GM03348 (cell line): ENCODE data around the gene PEX10.

Source experiments
- DNase-seq: peaks from one replicate; pipeline ENCODE4 v3.0.0; 2012; ENCODE audit warnings: low spot score

PEX10 gene

DNA sequence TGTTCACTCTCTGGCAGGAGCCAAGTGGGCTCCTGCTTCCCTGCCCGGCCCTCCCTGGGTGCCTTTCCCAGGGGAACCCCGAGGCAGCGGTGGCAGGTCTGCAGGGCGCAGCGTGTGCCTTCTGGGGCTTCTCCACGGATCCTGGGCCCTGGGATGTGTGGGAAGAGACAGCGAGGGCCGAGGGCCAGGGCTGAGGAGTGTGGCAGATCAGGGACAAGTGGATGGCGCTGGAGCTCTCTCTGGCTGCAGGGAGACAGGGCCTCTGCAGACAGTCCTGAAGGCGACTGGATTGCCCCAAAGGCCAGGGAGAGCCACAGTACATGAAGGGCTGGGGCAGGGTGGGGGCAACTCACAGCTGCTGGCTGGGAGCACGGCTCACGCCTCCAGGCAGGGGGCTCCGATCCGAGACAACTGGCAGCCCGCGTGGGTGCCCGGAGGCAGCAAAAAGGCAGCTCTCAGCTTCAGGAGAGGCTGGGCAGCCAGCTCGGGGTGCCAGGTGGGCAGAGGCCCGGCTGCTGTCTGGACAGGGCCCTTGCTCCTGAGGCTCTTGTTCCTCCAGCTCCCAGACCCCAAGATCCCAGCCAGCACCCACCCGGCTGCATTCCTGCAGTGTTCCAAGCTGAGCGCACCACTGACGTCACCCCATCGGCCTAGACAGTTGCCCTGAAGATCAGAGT lies 37.0 kb downstream of the PEX10 start:
- DNase-seq, result no peak

DNA sequence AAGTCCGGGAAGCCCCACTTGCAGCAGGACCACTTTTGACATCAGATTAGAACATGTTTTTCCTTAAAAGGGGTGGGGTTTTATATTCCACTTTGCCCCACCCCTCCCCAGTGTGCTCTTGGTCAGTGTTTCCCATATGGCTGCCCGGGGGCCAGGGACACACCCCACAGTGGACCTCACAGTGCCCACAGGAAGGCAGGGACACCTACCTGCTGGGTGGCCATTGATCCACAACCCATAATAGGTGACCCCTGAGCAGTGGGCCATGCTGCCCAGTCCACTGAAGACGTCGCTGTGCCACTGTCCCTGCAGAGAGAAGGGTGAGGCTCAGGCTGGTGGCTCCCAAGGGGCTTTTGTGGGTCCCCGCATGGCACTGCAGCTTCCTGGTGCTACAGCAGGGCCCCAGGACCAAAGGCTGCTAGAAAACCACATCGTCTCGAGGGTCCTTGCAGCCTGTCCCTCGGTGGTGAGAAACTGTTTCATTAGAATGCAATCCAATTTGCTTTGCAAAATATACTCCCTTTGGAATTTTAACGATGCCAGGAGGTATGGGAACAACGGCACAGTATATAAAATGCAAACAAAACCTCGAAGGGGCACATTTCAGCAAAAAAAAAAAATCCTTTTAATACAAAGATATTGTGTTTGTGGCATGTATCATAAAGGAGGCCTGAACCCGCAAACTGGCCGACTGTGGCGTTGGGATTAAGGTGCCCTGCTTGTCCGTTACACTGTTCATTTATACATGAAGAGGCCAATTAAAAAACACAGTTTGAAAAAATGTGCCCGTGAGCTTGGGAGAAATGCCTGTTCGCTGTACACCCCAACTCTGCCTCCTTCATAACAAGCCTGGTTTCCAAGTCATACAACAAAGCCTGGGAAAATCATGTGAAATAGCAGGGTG lies 37.9 kb downstream of the PEX10 start:
- DNase-seq, result no peak

DNA sequence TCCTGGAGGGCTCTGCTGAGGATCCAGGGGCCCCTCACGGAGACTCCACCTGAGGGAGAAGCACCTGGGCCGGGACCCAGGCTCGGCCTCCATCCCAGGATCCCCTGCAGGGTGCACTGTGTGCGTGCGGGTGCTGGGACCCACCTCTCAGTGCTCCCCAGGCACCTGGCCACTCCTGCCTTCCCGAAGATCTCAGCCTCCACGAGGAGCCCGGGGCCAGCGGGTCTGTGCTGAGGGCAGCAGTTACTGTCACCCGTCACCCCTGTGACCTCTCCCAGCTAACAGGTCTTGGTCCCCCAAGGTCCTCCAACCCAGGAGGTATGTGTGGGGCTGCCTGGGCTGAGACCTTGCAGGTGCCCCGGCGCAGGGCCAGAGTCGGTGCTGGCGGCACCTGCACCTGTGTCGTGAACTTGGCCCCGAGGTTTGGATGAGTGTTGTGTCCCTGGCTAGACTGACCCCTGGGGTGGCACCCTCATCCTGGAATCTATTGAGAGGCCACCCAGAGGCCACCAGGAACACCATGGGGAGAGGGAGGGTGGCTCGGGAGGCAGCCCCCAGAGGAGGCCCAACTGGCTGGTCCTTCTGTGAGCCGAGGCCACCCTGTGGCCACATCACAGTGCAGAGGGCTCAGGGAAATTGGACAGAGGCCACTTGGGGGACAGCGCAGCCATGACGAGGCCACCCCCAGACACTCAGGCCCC lies 38.7 kb downstream of the PEX10 start:
- DNase-seq, result no peak

DNA sequence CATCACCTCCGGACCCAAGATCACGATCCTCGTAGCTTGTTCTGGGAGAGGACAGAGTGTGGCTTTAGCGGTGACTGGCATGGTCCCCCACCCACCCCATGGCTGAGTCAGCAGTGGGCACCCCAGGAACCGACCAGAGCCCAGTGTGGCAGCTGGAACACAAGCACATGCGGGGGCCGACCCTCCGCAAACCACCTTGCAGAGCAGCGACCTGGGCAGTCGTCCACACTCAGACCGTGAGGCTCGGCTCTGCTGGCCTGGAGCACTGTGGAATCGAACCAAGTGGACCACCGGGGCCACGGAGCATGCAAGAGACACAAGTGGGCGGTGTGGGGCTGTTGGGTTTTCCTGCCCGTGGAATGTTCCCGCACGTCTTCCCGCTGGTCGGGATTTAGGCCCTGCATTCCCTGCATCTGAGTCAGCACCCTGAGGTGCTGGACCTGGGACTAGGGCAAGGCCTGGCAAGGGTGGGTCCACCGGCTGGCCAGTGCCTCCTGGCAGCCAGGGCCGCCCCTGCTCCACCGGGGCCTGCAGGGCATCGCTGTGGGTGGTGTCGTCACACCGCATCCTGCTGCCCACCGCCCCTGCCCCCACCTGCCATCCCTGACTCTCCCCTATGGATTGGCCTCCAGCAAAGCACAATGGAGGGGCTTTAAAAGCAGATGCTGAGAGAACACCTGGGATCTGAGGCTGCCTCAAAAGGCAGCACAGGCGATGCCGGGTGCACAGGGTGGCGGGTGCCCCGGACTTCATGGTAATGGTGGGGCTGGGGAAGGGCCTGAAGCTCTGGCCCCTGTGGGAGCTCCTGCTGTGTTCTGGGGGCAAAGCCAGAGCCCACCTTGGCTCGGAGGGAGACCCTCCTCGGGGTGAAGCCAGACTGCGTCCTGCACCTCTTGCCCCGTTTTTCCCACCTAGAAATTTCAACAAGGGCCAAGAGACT lies 39.5 kb downstream of the PEX10 start:
- no peak for DNase-seq

DNA sequence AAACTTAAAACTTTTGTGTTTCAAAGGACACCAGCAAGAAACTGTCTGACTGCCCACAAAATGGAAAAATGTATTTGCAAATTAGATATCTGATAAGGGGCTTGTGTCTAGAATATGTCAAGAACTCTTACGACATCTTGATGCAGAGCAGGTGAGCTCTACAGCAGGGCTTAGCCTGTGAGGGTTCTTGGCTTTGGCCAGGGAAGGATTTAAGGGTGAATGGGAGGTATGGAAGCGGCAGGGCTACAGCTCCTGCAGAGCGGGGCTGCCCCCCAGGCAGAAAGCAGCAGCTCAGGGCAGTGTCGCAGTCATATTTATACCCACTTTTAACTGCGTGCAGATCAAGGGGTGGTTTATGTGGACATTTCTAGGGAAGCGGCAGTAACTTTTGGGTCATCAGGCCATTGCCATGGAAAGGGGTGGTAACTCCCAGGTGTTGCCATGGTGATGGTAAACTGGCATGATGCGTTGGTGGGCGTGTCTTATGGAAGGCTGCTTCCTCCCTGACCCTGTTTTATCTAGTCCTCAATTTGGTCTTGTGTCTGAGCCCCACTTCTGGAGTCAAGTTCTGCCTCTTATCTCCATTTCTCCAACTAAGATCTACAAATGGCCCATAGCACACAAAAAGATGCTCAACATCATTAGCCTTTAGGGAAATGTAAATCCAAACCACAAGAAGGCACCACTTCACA lies 44.2 kb downstream of the PEX10 start:
- no peak for DNase-seq

DNA sequence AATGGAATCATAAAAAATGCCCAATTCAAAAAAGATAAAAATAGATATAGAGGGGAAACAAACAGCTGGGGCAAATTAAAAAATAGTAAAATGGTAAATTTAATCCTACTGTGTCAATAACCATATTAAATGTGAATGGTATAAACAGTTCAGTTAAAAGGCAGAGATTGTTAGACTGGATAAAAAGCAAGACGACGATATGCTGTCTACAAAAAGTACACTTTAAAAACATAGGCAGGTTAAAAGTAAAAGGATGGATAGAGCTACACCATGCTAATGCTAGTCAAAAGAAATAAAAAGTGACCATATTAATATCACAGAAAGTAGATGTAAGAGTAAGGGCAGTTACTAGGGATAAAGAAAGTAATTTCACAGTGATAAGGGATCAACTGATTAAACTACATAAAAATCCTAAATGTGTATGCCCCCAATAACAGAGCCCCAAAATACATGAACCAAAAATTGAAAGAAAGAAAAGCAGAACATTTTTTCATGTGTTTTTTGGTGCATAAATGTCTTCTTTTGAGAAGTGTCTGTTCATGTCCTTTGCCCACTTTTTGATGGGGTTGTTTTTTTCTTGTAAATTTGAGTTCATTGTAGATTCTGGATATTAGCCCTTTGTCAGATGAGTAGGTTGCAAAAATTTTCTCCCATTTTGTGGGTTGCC lies 48.4 kb downstream of the PEX10 start:
- DNase-seq, result no peak

DNA sequence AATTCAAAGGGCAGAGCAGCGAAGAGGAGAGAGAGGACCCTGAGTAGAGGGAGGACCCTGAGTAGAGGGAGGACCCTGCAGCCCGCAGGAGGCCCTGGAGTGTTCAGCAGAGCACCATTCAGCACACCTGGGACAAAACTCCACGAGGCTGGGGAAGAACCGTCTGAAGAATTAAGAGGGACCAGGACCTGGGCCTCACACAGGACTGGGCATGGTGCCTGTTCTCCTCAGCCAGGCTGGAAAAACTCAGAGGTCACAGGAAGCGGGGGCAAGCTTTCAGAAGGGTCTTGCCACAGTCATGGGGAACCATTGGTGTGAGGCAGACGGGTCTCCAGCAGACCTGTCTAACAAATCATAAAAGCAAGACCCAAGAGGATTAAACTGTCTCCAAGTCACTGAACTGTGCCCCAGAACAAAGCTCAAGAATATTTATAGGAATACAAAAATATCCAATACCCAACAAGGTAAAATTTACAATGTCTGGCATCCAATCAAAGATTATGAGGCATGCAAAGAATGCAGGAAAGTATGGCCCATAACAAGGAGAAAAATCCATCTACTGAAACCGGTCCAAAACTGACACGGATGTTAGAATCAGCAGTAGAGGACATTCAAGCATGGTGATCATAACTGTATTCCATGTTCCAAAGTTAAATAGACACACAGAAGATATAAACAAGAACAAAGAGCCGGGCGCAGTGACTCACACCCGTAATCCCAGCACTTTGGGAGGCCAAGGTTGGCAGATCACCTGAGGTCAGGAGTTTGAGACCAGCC lies 51.6 kb downstream of the PEX10 start:
- no peak for DNase-seq

DNA sequence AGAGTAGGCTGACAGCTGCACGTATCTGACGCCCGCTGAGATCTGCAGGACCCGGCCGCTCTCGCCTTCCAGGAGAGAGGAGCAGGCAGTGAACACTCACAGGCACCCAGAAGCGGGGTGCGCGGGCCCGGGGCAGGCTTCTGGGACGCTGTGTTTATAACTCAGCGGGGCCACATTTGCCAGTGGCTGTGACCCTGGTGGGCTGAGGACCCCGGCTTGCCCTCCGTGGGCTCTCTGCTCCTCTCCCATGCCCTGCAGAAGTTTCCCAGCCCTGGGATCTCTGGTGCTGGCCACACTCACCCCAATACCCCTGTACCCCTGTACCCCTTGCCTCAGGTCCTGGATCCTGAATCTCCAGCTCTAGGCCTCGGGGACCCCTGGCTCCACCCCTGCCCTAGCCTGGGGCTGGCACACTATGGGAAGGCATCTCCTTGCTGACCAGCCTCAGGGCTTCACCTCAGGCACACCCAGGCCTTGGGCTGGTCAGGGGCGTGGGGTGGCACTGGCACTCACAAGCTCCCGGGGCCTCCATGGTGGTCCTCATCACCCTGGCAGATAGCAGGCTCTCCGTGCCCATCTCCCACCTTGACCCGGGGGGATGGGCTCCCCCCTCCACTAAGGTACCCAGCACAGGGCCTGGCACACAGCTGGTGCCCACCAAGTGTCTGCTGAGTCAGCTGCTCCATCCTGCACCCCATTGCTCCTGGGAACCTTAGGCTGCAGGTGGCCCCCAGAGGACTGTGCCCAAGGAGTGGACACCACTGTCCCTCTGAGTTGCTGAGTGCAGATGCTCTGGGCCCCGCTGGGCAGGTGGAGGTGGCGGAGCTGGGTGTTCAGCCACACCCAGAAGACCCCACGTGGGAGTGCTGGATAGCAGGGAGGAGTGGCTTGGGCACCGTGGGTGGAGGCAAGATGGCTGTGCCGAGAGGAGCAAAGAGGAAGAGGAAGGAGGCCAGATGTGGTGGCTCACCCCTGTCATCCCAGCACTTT lies 53.4 kb downstream of the PEX10 start:
- no peak for DNase-seq

DNA sequence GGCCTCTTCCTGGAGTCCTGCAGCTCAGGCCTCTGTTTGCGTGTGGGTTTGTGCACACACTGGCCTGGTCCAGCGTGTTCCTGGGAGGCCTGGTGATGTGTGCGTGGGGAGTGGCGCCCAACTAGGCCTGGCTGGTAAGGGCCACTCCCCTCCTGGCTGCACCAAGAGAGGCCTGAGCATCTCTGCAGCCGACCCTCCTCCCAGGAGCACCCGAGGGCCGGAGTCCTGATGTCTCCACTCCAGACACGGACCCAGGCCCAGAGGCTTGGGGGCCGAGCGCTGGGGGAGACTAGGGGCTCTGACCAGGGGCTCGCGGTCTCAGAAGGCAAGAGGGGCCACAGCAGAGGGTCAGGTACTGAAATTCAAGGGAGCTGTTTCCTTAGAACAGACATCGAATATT lies 54.3 kb downstream of the PEX10 start:
- DNase-seq, result no peak

DNA sequence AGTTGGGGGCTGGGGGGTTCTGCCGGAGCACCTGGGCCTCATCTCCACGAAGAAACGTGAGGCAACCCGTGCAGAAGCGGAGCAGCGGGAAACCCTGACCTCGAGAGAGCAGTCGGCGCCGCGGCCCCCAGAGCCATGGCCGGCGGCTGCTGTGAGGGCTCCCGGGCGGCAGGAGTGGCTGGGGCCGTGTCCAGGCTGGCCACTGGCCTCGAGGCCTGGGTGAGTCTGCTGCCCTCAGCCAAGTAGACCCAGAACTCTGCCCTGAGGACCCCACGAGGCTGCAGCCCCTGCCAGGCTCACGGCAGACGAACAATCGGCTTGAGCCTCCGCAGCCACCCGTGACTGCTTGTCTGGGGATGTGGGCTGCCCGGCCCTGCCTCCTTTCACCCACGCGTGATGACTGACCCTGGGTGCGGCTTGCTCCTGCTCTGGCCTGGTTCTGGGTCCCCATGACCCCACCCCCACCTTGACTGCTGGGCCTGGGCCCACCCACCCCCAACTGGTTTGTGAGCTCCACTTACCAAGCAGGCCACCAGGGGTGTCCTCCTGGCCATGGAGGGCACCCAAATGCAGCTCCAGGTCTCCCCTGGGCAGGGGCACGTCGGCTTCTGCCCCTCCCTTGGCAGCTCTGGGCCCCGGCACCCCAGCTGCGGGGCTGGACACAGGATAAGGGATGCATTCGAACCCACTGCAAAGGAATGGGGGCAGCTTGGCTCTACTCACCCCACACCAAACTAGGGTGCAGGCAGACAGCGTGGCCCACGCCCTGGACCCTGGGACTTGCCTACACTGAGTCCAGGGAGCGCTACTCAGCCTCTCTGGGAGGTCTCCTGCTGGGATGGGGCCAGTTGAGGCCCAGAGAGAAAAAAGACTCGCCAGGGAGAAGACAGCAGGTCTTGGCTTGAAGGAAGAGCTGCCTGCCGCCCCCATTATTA lies 55.2 kb downstream of the PEX10 start:
- DNase-seq, result no peak

DNA sequence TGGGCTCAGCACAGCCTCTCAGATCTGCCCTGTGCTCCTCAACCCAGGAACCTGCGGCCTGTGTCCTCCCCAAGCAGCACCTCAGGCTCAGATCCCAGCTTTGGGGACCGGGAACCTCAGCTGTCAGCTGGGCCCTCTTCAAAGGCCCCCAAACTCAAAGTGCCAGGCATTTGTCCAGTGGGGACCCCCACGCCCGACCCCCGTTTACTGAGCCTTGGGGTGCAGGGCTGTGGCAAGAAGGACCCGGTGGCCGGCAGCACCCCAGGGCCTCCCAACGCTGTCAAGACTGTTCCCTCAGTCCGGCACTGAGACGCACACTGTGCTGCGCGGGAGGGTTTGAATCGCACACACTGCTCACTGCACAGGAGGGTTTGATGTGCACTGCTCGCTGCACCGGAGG lies 56.0 kb downstream of the PEX10 start:
- no peak for DNase-seq

DNA sequence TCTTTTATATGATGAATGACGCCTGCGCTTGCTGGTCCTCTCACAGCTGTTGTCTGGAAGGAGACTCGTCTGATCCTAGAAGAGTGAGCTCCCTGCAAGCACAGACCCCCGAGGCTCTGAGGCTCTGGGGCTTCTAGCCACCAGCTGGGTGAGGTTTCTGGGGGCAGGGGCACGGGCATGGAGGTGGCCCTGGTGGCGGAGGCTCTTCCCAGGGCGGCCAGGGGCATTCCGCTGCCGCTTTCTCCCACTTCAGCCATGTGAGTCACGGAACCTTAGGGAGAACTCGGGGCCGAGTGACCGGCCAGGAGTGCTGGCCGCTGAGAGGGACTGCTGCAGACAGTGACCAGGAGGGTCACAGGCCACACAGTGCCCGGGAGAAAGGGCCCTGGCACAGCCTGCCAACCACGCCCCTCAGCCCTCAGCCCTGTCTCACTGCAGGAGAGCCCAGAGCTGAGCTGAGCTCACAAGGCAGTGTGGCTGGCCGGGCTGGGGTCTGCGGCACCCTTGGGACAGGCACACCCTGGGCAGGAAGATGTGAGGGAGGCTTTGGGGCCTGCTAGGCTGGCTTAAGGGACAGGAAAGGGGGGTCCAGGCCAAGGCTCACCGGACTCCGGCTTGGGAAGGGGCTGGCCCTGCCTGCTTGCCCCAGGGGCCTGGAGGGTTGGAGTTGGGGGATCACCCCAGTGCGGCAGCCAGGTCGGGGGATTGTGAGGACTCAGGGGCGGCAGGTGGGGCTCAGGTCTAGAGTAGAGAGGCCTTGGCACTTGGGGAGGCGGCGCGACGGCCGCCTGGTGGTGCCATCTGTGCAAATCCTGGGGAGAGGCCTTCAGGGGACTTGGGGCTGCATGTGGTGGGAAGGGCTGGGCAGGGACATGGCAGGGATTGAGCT lies 56.7 kb downstream of the PEX10 start:
- no peak for DNase-seq

DNA sequence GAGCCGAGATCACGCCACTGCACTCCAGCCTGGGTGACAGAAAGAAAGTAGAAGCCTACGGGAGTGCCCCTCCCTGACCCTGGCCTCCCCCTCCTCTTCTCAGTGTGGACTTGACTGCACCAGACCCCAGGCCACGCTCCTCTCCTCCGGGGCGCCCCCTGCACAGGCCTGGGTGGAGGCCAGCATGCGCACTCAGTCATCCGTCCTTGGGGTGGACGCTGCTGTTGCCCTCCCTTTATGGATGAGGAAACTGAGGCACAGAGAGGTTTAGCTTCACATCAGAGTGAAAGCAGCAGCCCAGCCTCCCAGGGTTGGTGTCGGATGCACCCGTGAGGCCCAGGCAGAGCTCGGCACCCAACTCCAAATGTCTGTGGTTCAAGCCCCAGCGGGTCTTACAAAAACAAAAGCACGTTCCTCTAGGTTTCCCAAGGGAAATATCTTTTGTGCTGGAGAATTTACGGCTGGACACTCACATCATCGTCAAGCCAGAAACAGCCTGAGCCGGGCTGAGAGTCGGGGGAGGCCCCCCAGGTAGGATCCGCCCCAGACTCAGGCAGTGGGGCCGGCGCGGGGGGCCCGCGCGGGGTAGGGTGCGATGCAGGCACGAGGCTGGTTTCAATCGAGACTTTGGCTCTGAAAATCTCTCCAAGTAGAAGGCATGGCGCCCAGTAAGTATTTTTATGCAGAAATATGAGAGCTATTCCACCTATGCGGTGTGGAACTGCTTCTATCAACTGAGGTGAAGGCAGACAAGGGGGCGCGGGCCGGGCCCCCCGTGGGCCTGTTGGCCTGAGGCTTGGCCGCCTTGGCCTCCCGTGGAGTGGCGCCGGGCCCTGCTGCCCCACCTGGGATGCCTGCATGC lies 57.6 kb downstream of the PEX10 start:
- DNase-seq, result no peak
